GM19193 (cell line): ENCODE measurements around the gene SNORC.

Experiments used
- POLR2A ChIP-seq: IDR thresholded peaks from 4 replicates; pipeline ENCODE4 v1.6.1; 2011; ENCODE audit not compliant: insufficient read depth, insufficient read length; ENCODE audit errors: extremely low read depth

Gene SNORC

GRCh38 chr2:232876161-232876977 is 6.3 kb downstream of the SNORC start:
- no peak for TF ChIP-seq POLR2A

- no peak for TF ChIP-seq POLR2A
Measured at GRCh38 chr2:232876978-232877441, 6.9 kb downstream of the SNORC start.

- no peak for TF ChIP-seq POLR2A
Measured at GRCh38 chr2:232877940-232878511, 8.0 kb downstream of the SNORC start.

- no peak for TF ChIP-seq POLR2A
Measured at GRCh38 chr2:232878855-232879617, 9.0 kb downstream of the SNORC start.

GRCh38 chr2:232879618-232880494 is 9.8 kb downstream of the SNORC start:
- no peak for TF ChIP-seq POLR2A

GRCh38 chr2:232880764-232881351 is 10.8 kb downstream of the SNORC start:
- no peak for TF ChIP-seq POLR2A

GRCh38 chr2:232882085-232882484 is 12.0 kb downstream of the SNORC start:
- no peak for TF ChIP-seq POLR2A

- no peak for TF ChIP-seq POLR2A
Measured at GRCh38 chr2:232882505-232883115, 12.5 kb downstream of the SNORC start.

GRCh38 chr2:232883116-232883721 is 13.2 kb downstream of the SNORC start:
- TF ChIP-seq POLR2A = no peak

- no peak for TF ChIP-seq POLR2A
Measured at GRCh38 chr2:232884001-232884421, 13.9 kb downstream of the SNORC start.

GRCh38 chr2:232884549-232885263 is 14.6 kb downstream of the SNORC start:
- TF ChIP-seq POLR2A = no peak

GRCh38 chr2:232885264-232885961 is 15.3 kb downstream of the SNORC start:
- TF ChIP-seq POLR2A = no peak

GRCh38 chr2:232886176-232886575 is 16.1 kb downstream of the SNORC start:
- no peak for TF ChIP-seq POLR2A

GRCh38 chr2:232886632-232887031 is 16.6 kb downstream of the SNORC start:
- no peak for TF ChIP-seq POLR2A
